Endothelial cell of umbilical vein (primary cell): ENCODE data around the gene KRT38. TPM values are rescaled to one million over a fixed set of nuclear protein-coding genes. Genes with fewer than 3 reads are reported as not detected.

ENCODE experiments used
- BruUV-seq: library from RNA; stranded (reverse); fragments of 400-500 nt; replicated peaks from 2 replicates; lab custom pipeline; 2021; lab: Mats Ljungman, UMichigan
- CTCF ChIA-PET: fragments of 300-600, 350-600 bp; sonication (Branson Sonifier 250); formaldehyde crosslinking; loops from one replicate; lab custom pipeline; 2021; ENCODE audit warnings: antibody characterized with exemption, inconsistent platforms; lab: Charles Lee
- POLR2A ChIA-PET: fragments of 300-600, 350-600 bp; sonication (Branson Sonifier 250); formaldehyde crosslinking; loops from one replicate; lab custom pipeline; 2021; ENCODE audit warnings: antibody characterized with exemption, inconsistent platforms; lab: Charles Lee
- DNase-seq: peaks from one replicate; pipeline ENCODE4 v3.0.0-alpha.2; 2011; ENCODE audit warnings: low read depth, low spot score
- FAIRE-seq: peaks from 2 replicates; lab custom pipeline; 2011; peaks lifted over from hg19 to GRCh38; lab: Jason Lieb, UNC
- H2AFZ ChIP-seq: 2 replicates; pipeline ENCODE4 v1.6.0; 2012; ENCODE audit warnings: low read depth, low read length, control low read depth, inconsistent platforms
- H3K27ac ChIP-seq: 2 replicates; pipeline ENCODE4 v1.5.1; 2011; ENCODE audit warnings: low read depth, mild to moderate bottlenecking, control low read depth, low read length, moderate library complexity; ENCODE audit not compliant: insufficient read depth
- H3K27me3 ChIP-seq, 2 experiments: 2 replicates each; pipeline versions ENCODE4 v1.6.0 to v1.6.1; 2011; ENCODE audit warnings: low read length in 2 of 2, mixed read lengths in 1 of 2; ENCODE audit not compliant: control insufficient read depth in 2 of 2, insufficient read depth in 2 of 2
- H3K36me3 ChIP-seq, 2 experiments: 2 replicates in 1 of 2; 3 replicates in 1 of 2; pipeline ENCODE4 v1.5.1; 2011; ENCODE audit warnings: low read length in 2 of 2, mild to moderate bottlenecking in 1 of 2, moderate library complexity in 1 of 2; ENCODE audit not compliant: control insufficient read depth in 2 of 2, insufficient read depth in 2 of 2; ENCODE audit errors: extremely low read depth in 1 of 2
- H3K4me1 ChIP-seq: 3 replicates; pipeline ENCODE4 v1.5.1; 2011; ENCODE audit warnings: mild to moderate bottlenecking, low read length; ENCODE audit not compliant: control insufficient read depth, insufficient read depth; ENCODE audit errors: extremely low read depth
- H3K4me2 ChIP-seq: 2 replicates; pipeline ENCODE4 v1.6.1; 2011; ENCODE audit warnings: low read length, control low read depth, mixed read lengths; ENCODE audit not compliant: insufficient read depth
- H3K4me3 ChIP-seq, 3 experiments: fragments of 200-600 bp in 1 of 3; sonication (generic), shearing (Covaris generic) in 1 of 3; replicated peaks in 1 of 3; 2 replicates each; pipeline ENCODE4 v1.5.1; 2011 to 2016; ENCODE audit warnings: control low read depth in 3 of 3, low read length in 3 of 3, mild to moderate bottlenecking in 2 of 3, inconsistent platforms in 1 of 3, low read depth in 1 of 3, moderate library complexity in 1 of 3; ENCODE audit not compliant: insufficient read depth in 1 of 3
- H3K79me2 ChIP-seq: 2 replicates; pipeline ENCODE4 v1.6.0; 2012; ENCODE audit warnings: low read length, inconsistent platforms; ENCODE audit not compliant: control insufficient read depth, insufficient read depth
- H3K9ac ChIP-seq: replicated peaks from 2 replicates; pipeline ENCODE3; 2011; ENCODE audit warnings: low read length, control low read depth; ENCODE audit not compliant: insufficient read depth; ENCODE audit errors: extremely low read depth
- H3K9me1 ChIP-seq: replicated peaks from 3 replicates; pipeline ENCODE4 v1.6.0; 2011; ENCODE audit warnings: mild to moderate bottlenecking, low read length; ENCODE audit not compliant: control insufficient read depth, insufficient read depth; ENCODE audit errors: extremely low read depth
- H3K9me3 ChIP-seq: replicated peaks from 2 replicates; pipeline ENCODE4 v1.5.1; 2012; ENCODE audit warnings: low read length, inconsistent platforms; ENCODE audit not compliant: control insufficient read depth, insufficient read depth
- H4K20me1 ChIP-seq: replicated peaks from 2 replicates; pipeline ENCODE3; 2011; ENCODE audit warnings: mild to moderate bottlenecking, low read length; ENCODE audit not compliant: control insufficient read depth, insufficient read depth; ENCODE audit errors: extremely low read depth
- EZH2 ChIP-seq: IDR thresholded peaks from 2 replicates; pipeline ENCODE4 v1.6.1; 2012; ENCODE audit warnings: borderline replicate concordance, low read depth, mild to moderate bottlenecking, moderate library complexity, low read length, inconsistent platforms; ENCODE audit not compliant: severe bottlenecking
- JUN ChIP-seq: IDR thresholded peaks from 2 replicates; pipeline ENCODE4 v1.6.1; 2011; ENCODE audit warnings: borderline replicate concordance, low read depth; ENCODE audit not compliant: insufficient read length, insufficient read depth
- MYC ChIP-seq: IDR thresholded peaks from one replicate; pipeline ENCODE4 v1.6.1; 2011; ENCODE audit warnings: mild to moderate bottlenecking, low read depth, low read length
- POLR2A ChIP-seq: IDR thresholded peaks from 2 replicates; pipeline ENCODE4 v1.6.1; 2012; ENCODE audit warnings: low read depth, mild to moderate bottlenecking, control low read depth, low read length
- POLR2AphosphoS5 ChIP-seq: IDR thresholded peaks from 2 replicates; pipeline ENCODE4 v1.6.1; 2012; ENCODE audit warnings: low read depth, mild to moderate bottlenecking, control low read depth, low read length, moderate library complexity; ENCODE audit not compliant: insufficient read depth
- dilution Hi-C: fragments of 300-500 bp; cut with MboI; formaldehyde crosslinking; loops from one replicate; pipeline ENCODE4 v1.15.0; 2019; ENCODE audit warnings: low sequenced_read_pairs; ENCODE audit not compliant: extremely low pct_ligation_motif_present
- intact Hi-C: fragments of 100-400 bp; cut with micrococcal nuclease; formaldehyde crosslinking; loops from one replicate; pipeline ENCODE4 v1.10.0; 2022
- polyA plus RNA-seq, 4 experiments: library from polyadenylated mRNA; depleted of rRNA in 3 of 4; stranded (reverse) in 3 of 4; unstranded in 1 of 4; fragments of >200 nt; gene quantifications; 2 replicates each; pipeline versions ENCODE4 v1.2.1 to v1.2.3, GENCODE V29; 2011 to 2012; ENCODE audit warnings: missing spikeins in 1 of 4
- total RNA-seq: library from RNA; stranded (reverse); gene quantifications from 2 replicates; pipeline ENCODE4 v1.2.3, GENCODE V29; 2021
- TF ChIP-seq, protein P1 (sequence below), 2 donors: IDR thresholded peaks; 1 replicate in 1 of 2; 2 replicates in 1 of 2; pipeline ENCODE4 v1.5.1; 2011; ENCODE audit warnings: low read length in 2 of 2, mild to moderate bottlenecking in 2 of 2, moderate library complexity in 2 of 2, control low read depth in 1 of 2, inconsistent platforms in 1 of 2, low read depth in 1 of 2; ENCODE audit not compliant: insufficient read depth in 1 of 2; ENCODE audit errors: extremely low read depth in 1 of 2
- TF ChIP-seq, protein P2 (sequence below): IDR thresholded peaks from 2 replicates; pipeline ENCODE4 v1.6.1; 2011; ENCODE audit not compliant: insufficient read depth, insufficient read length

Gene KRT38
- total and polyA plus RNA-seq, 2 donors (not counting 3 experiments of a cell fraction or from before 2014, with no cell fraction given): not detected

DNA sequence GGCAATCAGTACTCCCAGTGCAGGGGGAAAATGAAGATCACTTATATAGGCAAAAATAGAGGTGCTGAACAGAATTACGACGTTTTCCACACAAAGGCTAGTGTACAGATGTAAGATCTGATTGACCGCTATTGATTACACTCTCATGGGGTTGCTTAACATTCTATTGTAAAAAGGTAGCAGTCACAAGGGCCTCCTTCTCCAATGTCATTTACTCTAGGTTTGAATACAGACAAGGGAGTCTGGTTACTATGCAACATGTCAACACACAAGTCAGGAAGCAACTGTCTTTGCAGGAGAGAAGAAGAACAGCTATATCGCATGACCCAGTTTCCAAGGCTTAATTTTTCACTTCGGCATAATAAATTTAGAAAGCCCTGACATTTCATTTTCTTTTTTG lies 24.3 kb downstream of the KRT38 start:
- H3K4me1 ChIP-seq: no peaks in the 10 kb centered on the region
- peaks cover 0 to 4% of the 10 kb centered on the region in 2 experiments for H3K27me3 ChIP-seq
- POLR2A ChIA-PET: no interaction called here
- intact Hi-C loops (no loop called here), dilution Hi-C loops (no loop called here)
- H3K27ac ChIP-seq: no peak overlapping the region
- no TSS peak for BruUV-seq
- H3K4me3 ChIP-seq: no peak overlapping the region
- no peak overlapping the region for H3K9ac ChIP-seq
- H3K9me1 ChIP-seq: no peaks in the 10 kb centered on the region
- H4K20me1 ChIP-seq: no peaks in the 10 kb centered on the region
- DNase-seq (no peak), FAIRE-seq (no peak)
- H3K9me3 ChIP-seq: no peaks in the 10 kb centered on the region
- no peak overlapping the region for H3K4me2 ChIP-seq
- H2AFZ ChIP-seq: no peak overlapping the region
- no peaks in the 10 kb centered on the region for H3K79me2 ChIP-seq
- H3K36me3 ChIP-seq: no peaks in the 10 kb centered on the region
- CTCF ChIA-PET: interaction anchor here (1.3 kb wide), 1 partner anchor 132 kb away, joined by 5 read pairs; no protein-coding TSS in a partner anchor
- TF ChIP-seq POLR2A: no peak
- TF ChIP-seq MYC: no peak
- TF ChIP-seq POLR2AphosphoS5: no peak
- TF ChIP-seq, protein P1, sequence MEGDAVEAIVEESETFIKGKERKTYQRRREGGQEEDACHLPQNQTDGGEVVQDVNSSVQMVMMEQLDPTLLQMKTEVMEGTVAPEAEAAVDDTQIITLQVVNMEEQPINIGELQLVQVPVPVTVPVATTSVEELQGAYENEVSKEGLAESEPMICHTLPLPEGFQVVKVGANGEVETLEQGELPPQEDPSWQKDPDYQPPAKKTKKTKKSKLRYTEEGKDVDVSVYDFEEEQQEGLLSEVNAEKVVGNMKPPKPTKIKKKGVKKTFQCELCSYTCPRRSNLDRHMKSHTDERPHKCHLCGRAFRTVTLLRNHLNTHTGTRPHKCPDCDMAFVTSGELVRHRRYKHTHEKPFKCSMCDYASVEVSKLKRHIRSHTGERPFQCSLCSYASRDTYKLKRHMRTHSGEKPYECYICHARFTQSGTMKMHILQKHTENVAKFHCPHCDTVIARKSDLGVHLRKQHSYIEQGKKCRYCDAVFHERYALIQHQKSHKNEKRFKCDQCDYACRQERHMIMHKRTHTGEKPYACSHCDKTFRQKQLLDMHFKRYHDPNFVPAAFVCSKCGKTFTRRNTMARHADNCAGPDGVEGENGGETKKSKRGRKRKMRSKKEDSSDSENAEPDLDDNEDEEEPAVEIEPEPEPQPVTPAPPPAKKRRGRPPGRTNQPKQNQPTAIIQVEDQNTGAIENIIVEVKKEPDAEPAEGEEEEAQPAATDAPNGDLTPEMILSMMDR (IDR thresholded peaks at IDR 0.05; ENCODE audit: extremely low read depth in 1 of 2, insufficient read depth in 1 of 2, low read depth in 1 of 2, low read length in 2 of 2): no peak
- TF ChIP-seq EZH2: no peak
- no peak for TF ChIP-seq JUN
- TF ChIP-seq, protein P2, sequence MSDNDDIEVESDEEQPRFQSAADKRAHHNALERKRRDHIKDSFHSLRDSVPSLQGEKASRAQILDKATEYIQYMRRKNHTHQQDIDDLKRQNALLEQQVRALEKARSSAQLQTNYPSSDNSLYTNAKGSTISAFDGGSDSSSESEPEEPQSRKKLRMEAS: no peak
